ENCODE data around the gene KLHDC7B. TPM values are rescaled to one million over a fixed set of nuclear protein-coding genes. Genes with fewer than 3 reads are reported as not detected.

KLHDC7B gene
- total and polyA plus RNA-seq, 8 donors = 0.03 to 0.73 (median 0.07) TPM; not detected in 3

Other genes starting within 250 kb of the KLHDC7B start
- 100 to 1,000 TPM; 237 to 391 TPM for gene PLXNB2, start 238.3 kb upstream of the KLHDC7B start, total RNA-seq
- gene PLXNB2, start 238.3 kb upstream of the KLHDC7B start, polyA plus RNA-seq (ENCODE audit: insufficient read length in 6 of 6) = 100 to 1,000 TPM; 116 to 149 (median 137) TPM
- gene DENND6B, start 218.9 kb upstream of the KLHDC7B start, total RNA-seq = 1 to 10 TPM; 7.3 to 8.2 TPM
- 10 to 100 TPM in 5 of 6 donors, 1 to 10 TPM in 1; 9.0 to 18.8 (median 14.0) TPM for gene DENND6B, start 218.9 kb upstream of the KLHDC7B start, polyA plus RNA-seq (ENCODE audit: insufficient read length in 6 of 6)
- gene PPP6R2, start 202.6 kb upstream of the KLHDC7B start, total RNA-seq = 10 to 100 TPM; 41.5 to 53.0 TPM
- gene PPP6R2, start 202.6 kb upstream of the KLHDC7B start, polyA plus RNA-seq (ENCODE audit: insufficient read length in 6 of 6) = 10 to 100 TPM; 36.9 to 60.1 (median 40.8) TPM
- 10 to 100 TPM; 57.1 to 69.9 TPM for gene SBF1, start 70.9 kb upstream of the KLHDC7B start, total RNA-seq
- gene SBF1, start 70.9 kb upstream of the KLHDC7B start, polyA plus RNA-seq (ENCODE audit: insufficient read length in 6 of 6) = 10 to 100 TPM; 31.6 to 47.4 (median 38.0) TPM
- gene ADM2, start 64.4 kb upstream of the KLHDC7B start, total RNA-seq = 1 to 10 TPM; 2.2 to 3.5 TPM
- under 1 TPM; 0.29 to 0.86 (median 0.46) TPM for gene ADM2, start 64.4 kb upstream of the KLHDC7B start, polyA plus RNA-seq (ENCODE audit: insufficient read length in 6 of 6)
- not detected for gene MIOX, start 59.0 kb upstream of the KLHDC7B start, total RNA-seq
- under 1 TPM in 5 of 6 donors, not detected in 1; 0.12 to 0.27 (median 0.15) TPM for gene MIOX, start 59.0 kb upstream of the KLHDC7B start, polyA plus RNA-seq (ENCODE audit: insufficient read length in 6 of 6)
- gene LMF2, start 38.2 kb upstream of the KLHDC7B start, total RNA-seq = 10 to 100 TPM; 73.1 to 76.4 TPM
- gene LMF2, start 38.2 kb upstream of the KLHDC7B start, polyA plus RNA-seq (ENCODE audit: insufficient read length in 6 of 6) = 10 to 100 TPM; 32.9 to 61.2 (median 41.8) TPM
- gene NCAPH2, start 37.7 kb upstream of the KLHDC7B start, total RNA-seq = 10 to 100 TPM; 45.5 to 50.1 TPM
- gene NCAPH2, start 37.7 kb upstream of the KLHDC7B start, polyA plus RNA-seq (ENCODE audit: insufficient read length in 6 of 6) = 10 to 100 TPM; 41.6 to 52.9 (median 44.7) TPM
- 1 to 10 TPM; 2.3 to 3.1 TPM for gene SCO2, start 20.3 kb upstream of the KLHDC7B start, total RNA-seq
- 1 to 10 TPM in 5 of 6 donors, not detected in 1; 1.1 to 3.3 (median 2.1) TPM for gene SCO2, start 20.3 kb upstream of the KLHDC7B start, polyA plus RNA-seq (ENCODE audit: insufficient read length in 6 of 6)
- gene TYMP, start 15.9 kb upstream of the KLHDC7B start, total RNA-seq = 100 to 1,000 TPM; 130 to 256 TPM
- gene TYMP, start 15.9 kb upstream of the KLHDC7B start, polyA plus RNA-seq (ENCODE audit: insufficient read length in 6 of 6) = 1 to 10 TPM; 2.6 to 5.6 (median 3.0) TPM
- not detected for gene SYCE3, start 17.0 kb downstream of the KLHDC7B start, total RNA-seq
- gene SYCE3, start 17.0 kb downstream of the KLHDC7B start, polyA plus RNA-seq (ENCODE audit: insufficient read length in 6 of 6) = not detected
- gene CPT1B, start 32.5 kb downstream of the KLHDC7B start, total RNA-seq = 10 to 100 TPM; 15.3 to 20.0 TPM
- 10 to 100 TPM in 5 of 6 donors, 1 to 10 TPM in 1; 9.8 to 15.5 (median 11.9) TPM for gene CPT1B, start 32.5 kb downstream of the KLHDC7B start, polyA plus RNA-seq (ENCODE audit: insufficient read length in 6 of 6)
- gene CHKB, start 37.0 kb downstream of the KLHDC7B start, total RNA-seq = 10 to 100 TPM; 67.4 to 75.9 TPM
- gene CHKB, start 37.0 kb downstream of the KLHDC7B start, polyA plus RNA-seq (ENCODE audit: insufficient read length in 6 of 6) = 10 to 100 TPM; 72.0 to 94.0 (median 88.0) TPM
- 1 to 10 TPM; 1.4 to 2.3 TPM for gene MAPK8IP2, start 54.9 kb downstream of the KLHDC7B start, total RNA-seq
- 1 to 10 TPM in 3 of 6 donors, under 1 TPM in 3; 0.66 to 1.1 (median 0.98) TPM for gene MAPK8IP2, start 54.9 kb downstream of the KLHDC7B start, polyA plus RNA-seq (ENCODE audit: insufficient read length in 6 of 6)
- gene ARSA, start 82.3 kb downstream of the KLHDC7B start, total RNA-seq = 10 to 100 TPM; 46.3 to 58.0 TPM
- 10 to 100 TPM; 17.8 to 26.2 (median 19.1) TPM for gene ARSA, start 82.3 kb downstream of the KLHDC7B start, polyA plus RNA-seq (ENCODE audit: insufficient read length in 6 of 6)
- gene SHANK3, start 126.9 kb downstream of the KLHDC7B start, total RNA-seq = 10 to 100 TPM; 25.1 to 42.9 TPM
- 10 to 100 TPM; 17.2 to 37.5 (median 21.9) TPM for gene SHANK3, start 126.9 kb downstream of the KLHDC7B start, polyA plus RNA-seq (ENCODE audit: insufficient read length in 6 of 6)
- 1 to 10 TPM in 1 of 2 donors, not detected in 1; 1.4 TPM for gene ACR, start 192.3 kb downstream of the KLHDC7B start, total RNA-seq
- gene ACR, start 192.3 kb downstream of the KLHDC7B start, polyA plus RNA-seq (ENCODE audit: insufficient read length in 6 of 6) = 1 to 10 TPM in 1 of 6 donors, under 1 TPM in 5; 0.27 to 1.0 (median 0.56) TPM
- 10 to 100 TPM; 27.1 to 36.9 TPM for gene RABL2B, start 237.7 kb downstream of the KLHDC7B start, total RNA-seq
- 10 to 100 TPM; 55.6 to 79.8 (median 65.5) TPM for gene RABL2B, start 237.7 kb downstream of the KLHDC7B start, polyA plus RNA-seq (ENCODE audit: insufficient read length in 6 of 6)

Data from left lung (tissue), 8 donors.